Measurements from ENCODE around the gene SLX4IP. TPM values are rescaled to one million over a fixed set of nuclear protein-coding genes. Genes with fewer than 3 reads are reported as not detected.

The SLX4IP gene
- total RNA-seq, 4 donors from 2014 or later = 1.3 to 3.0 (median 1.9) TPM

DNA sequence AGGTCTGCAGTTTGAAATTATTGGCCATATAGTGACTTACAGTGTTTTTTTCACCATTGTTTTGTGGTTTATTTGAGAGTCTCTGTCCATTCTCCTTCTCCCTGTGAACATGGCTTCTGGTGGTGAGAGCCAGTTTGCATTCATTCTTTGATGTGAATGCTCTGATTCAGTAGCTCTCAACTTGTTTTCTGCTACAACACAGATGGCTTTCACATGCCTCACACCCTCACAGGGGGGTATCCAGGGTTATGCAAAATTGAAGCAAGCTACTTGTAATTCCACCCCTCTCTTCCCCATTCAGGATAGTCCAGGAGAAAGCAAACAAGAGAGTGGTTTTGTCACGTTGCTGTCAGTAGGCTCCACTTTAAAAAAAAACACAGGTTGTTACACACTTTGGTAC, 55.6 kb downstream of the SLX4IP start:
- no peaks in the 10 kb centered on the region for H3K27me3 ChIP-seq
- H3K27ac ChIP-seq = no peak overlapping the region
- 14 to 63% methylated on average over 1 of the region's 1 CpG for WGBS, 2 donors (ENCODE audit: low coverage in 1 of 2)
- no peaks in the 10 kb centered on the region for H3K9me3 ChIP-seq
- H3K4me1 ChIP-seq = no peaks in the 10 kb centered on the region
- TF ChIP-seq POLR2AphosphoS5 (IDR thresholded peaks at IDR 0.05) (no peak), POLR2A (IDR thresholded peaks at IDR 0.05) (no peak), EP300 (IDR thresholded peaks at IDR 0.05) (no peak)
- TF ChIP-seq, protein P1, sequence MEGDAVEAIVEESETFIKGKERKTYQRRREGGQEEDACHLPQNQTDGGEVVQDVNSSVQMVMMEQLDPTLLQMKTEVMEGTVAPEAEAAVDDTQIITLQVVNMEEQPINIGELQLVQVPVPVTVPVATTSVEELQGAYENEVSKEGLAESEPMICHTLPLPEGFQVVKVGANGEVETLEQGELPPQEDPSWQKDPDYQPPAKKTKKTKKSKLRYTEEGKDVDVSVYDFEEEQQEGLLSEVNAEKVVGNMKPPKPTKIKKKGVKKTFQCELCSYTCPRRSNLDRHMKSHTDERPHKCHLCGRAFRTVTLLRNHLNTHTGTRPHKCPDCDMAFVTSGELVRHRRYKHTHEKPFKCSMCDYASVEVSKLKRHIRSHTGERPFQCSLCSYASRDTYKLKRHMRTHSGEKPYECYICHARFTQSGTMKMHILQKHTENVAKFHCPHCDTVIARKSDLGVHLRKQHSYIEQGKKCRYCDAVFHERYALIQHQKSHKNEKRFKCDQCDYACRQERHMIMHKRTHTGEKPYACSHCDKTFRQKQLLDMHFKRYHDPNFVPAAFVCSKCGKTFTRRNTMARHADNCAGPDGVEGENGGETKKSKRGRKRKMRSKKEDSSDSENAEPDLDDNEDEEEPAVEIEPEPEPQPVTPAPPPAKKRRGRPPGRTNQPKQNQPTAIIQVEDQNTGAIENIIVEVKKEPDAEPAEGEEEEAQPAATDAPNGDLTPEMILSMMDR (IDR thresholded peaks at IDR 0.05) = no peak
- H3K4me3 ChIP-seq = no peak overlapping the region
- H3K36me3 ChIP-seq = no peaks in the 10 kb centered on the region
- no peak for ATAC-seq

DNA sequence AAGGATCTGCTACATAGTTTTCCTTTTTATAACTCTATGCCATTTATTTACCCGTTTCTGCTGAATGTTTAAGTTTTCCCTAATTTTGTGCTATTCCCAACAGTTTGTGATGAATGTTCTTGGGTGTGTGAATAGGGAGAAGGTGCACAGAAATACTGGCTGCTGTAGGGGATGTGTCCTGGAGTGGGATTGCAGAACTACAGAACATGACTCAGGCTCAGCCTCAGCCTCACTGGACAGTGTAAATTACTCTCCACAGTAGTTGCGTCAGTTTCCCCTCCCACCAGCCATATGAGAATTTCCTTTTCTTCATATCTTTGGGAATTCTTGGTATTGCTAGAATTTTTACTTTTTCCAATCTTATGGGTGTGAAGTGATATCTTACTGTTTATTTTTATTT, 57.0 kb downstream of the SLX4IP start:
- TF ChIP-seq POLR2AphosphoS5 (IDR thresholded peaks at IDR 0.05) (no peak), EP300 (IDR thresholded peaks at IDR 0.05) (no peak), POLR2A (IDR thresholded peaks at IDR 0.05) (no peak)
- TF ChIP-seq, protein P1 (IDR thresholded peaks at IDR 0.05) = no peak
- 77 to 88% methylated on average over 2 of the region's 2 CpGs for WGBS, 2 donors (ENCODE audit: low coverage in 1 of 2)
- Histone ChIP-seq H3K4me3 (no peak overlapping the region), H3K36me3 (no peaks in the 10 kb centered on the region), H3K27me3 (no peaks in the 10 kb centered on the region), H3K9me3 (no peaks in the 10 kb centered on the region), H3K4me1 (no peaks in the 10 kb centered on the region), H3K27ac (no peak overlapping the region)
- ATAC-seq = peak; percentile 39

DNA sequence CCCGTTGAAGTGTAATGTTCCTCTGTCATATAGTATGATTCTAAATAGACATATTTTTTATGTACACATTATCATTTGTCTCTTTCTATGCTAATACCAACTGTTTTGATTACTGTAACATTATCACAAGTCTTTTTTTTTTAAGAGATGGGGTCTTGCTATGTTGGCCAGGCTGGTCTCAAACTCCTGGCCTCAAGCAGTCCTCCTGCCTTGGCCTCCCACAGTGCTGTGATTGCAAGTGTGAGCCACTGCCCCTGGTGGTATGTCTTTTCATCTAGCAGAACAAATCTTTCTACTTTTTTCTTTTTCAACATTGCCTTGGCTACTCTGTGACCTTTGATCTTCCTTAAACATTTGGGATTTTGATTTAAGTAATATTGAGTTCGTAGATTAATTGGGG, 57.7 kb downstream of the SLX4IP start:
- no peaks in the 10 kb centered on the region for H3K36me3 ChIP-seq
- H3K27ac ChIP-seq = no peak overlapping the region
- WGBS, 2 donors (ENCODE audit: low coverage in 1 of 2) = 93 to 96% methylated on average over 2 of the region's 2 CpGs
- H3K4me3 ChIP-seq = no peak overlapping the region
- no peak for ATAC-seq
- H3K9me3 ChIP-seq = no peaks in the 10 kb centered on the region
- TF ChIP-seq POLR2A (IDR thresholded peaks at IDR 0.05) = no peak
- TF ChIP-seq POLR2AphosphoS5 (IDR thresholded peaks at IDR 0.05) = no peak
- TF ChIP-seq, protein P1 (IDR thresholded peaks at IDR 0.05) = no peak
- H3K4me1 ChIP-seq = no peaks in the 10 kb centered on the region
- H3K27me3 ChIP-seq = no peaks in the 10 kb centered on the region

DNA sequence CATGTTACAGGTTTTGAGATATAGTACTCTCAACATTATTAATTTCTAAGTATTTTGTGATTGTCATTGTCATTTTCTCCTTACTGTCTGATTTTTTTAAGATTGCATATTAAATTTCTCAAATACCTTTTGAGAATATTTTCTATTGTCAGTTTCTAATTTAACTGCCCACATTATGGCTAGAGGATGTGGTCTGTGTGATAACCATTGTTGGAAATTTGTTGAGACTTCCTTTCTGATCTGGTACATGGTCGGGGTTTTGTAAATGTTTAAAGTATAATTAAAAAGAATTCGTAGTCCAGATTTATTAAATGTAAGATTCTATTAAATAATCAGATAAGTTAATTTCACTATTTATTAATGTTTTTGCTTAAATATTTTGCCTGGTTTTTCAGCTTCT, 60.1 kb downstream of the SLX4IP start:
- no peak overlapping the region for H3K27ac ChIP-seq
- no peaks in the 10 kb centered on the region for H3K9me3 ChIP-seq
- WGBS, 2 donors (ENCODE audit: low coverage in 1 of 2) = 76 to 87% methylated on average over 2 of the region's 2 CpGs
- H3K4me3 ChIP-seq = no peak overlapping the region
- no peak for ATAC-seq
- TF ChIP-seq EP300 (IDR thresholded peaks at IDR 0.05) (no peak), POLR2A (IDR thresholded peaks at IDR 0.05) (no peak), POLR2AphosphoS5 (IDR thresholded peaks at IDR 0.05) (no peak)
- TF ChIP-seq, protein P1 (IDR thresholded peaks at IDR 0.05) = no peak
- no peaks in the 10 kb centered on the region for H3K4me1 ChIP-seq
- no peaks in the 10 kb centered on the region for H3K27me3 ChIP-seq
- H3K36me3 ChIP-seq = no peaks in the 10 kb centered on the region

DNA sequence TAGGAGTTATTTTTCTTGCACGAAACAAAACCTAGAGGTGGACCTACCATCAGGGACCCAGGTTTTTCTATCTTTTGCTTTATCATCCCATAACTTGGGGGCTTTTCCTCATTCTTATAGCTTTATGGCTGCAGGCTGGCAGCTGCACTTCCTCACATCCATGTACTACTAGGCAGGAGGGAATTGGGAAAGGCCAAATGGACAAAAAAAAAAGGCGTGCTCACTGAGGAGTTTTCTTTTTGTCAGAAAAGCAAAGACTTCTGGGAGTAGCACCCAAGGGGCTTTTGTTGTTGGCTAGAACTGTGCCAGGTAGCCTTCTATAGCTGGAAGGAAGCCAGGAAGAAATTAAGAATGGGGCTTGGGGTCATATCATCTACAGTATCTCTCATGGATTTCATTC, 61.4 kb downstream of the SLX4IP start:
- TF ChIP-seq EP300 (IDR thresholded peaks at IDR 0.05) (no peak), POLR2AphosphoS5 (IDR thresholded peaks at IDR 0.05) (no peak), POLR2A (IDR thresholded peaks at IDR 0.05) (no peak)
- TF ChIP-seq, protein P1 (IDR thresholded peaks at IDR 0.05) = no peak
- Histone ChIP-seq H3K4me3 (no peak overlapping the region), H3K27me3 (no peaks in the 10 kb centered on the region), H3K9me3 (no peaks in the 10 kb centered on the region), H3K27ac (no peak overlapping the region), H3K4me1 (no peaks in the 10 kb centered on the region), H3K36me3 (no peaks in the 10 kb centered on the region)
- ATAC-seq = no peak
- WGBS, 2 donors (ENCODE audit: low coverage in 1 of 2) = 60 to 91% methylated on average over 1 to 2 of the region's 2 CpGs

Data from gastroesophageal sphincter (tissue), 4 donors.